GM19463 (cell line): ENCODE data around the gene NPAS3.
A peak's percentile ranks its signal among the peaks of the same experiment; 100 is the strongest.

ENCODE experiments used
- ATAC-seq: cut with Tn5 transposase; IDR thresholded peaks from one replicate; pipeline ENCODE4 v1.9.1; 2021; ENCODE audit warnings: mild to moderate bottlenecking, moderate library complexity; ENCODE audit not compliant: unreplicated experiment

Gene NPAS3

DNA sequence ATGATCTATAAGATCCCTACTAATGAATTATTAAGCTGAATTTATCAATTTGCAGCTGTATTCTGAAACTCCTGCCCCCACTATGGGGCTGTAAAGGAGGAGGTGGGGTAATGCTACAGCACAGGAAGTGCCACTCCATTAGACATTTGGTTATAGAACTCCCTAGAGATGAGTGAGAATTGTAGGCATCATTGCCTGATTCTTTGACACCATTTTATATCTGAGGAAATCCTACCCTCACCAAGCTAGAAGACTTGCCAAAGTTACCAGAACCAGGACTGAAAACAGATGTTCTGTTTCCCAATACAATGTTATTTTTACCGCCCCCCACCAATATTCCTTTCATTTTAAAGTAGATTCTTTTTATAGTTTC is 829.8 kb downstream of the NPAS3 start:
- ATAC-seq, result no peak

DNA sequence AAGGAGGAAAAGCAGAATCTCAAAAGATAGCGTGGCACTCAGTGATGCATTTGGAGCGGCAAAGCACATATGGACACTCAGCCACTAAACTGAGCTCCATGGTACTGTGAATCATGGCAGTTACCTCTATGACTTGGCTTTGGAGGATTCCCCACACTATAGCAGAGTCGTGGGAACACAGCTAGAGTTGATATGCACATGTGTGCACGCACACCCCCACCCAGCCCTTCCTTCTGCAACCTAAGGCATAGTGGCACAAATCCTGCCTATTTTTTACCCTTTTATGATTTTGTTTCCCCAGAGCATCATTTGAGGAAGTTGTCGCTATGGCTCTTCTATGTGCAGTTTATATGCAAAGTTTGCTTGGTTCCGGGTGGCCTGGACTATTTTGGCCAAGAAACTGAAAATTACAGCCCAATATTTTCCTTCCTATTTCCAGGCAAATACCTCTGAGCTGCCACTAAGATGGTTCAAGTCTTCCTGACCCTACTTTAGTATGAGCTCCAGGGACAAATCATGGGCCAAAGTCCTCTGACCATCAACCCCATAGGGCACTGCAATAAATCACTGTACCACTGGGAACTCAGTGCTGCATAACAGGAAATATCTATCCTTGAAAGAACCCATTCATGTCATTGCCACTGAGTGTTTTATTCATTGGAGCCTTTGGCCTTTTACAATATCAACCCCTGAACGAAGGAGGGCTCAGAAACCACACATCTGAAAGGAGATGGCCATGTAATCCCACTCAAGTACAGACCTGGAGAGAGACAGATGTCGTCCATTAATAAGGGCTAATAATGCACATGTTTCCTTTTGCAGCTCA is 834.7 kb downstream of the NPAS3 start:
- ATAC-seq, result no peak

DNA sequence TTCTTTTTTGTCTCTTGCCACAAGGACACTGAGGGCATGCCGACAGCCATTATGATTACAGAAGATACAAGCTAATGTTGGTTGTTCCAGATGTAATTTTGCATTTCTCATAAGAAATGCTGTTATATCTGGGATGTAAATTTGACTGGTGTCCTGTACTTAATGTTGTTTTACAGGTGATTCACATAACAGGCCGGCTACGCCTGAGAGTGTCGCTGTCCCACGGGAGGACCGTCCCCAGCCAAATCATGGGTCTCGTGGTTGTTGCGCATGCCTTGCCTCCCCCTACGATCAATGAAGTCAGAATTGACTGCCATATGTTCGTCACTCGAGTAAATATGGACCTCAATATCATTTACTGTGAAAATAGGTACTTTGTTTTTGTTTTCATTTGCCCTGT is 835.5 kb downstream of the NPAS3 start:
- ATAC-seq, result no peak

DNA sequence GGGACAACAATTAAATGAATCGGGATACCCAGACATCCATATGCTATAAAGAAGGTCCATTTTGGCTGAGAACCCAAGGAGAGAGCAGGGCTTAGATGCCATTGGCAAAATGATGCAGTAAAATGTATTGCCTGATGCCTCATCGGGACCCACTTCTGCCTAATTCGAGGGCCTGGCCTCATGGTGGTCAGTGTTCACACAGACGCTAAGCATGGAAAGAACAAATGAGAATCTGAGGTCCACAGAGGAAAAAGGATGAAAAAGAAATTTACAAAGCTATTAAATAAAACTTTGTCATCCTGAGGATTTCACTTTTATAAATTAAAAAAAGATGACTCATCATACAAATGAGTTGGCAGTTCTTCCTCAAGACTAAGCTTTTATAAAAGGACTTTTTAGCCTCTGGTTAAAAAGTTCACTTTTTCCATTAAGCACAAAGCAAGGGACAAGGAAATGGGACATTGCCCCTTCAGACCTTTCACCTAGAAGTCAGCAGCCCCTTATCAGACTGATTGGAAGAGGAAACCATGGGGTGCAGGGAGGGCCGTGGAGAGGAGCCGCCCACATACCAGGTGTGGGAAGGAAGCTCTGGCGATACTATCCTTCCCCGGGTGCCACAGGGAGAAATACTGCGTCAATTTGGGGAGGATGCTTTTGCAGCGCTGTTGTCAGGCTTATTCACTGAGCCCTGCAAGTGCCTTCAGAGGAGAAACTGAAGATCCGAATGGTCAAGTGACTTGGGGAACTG is 836.2 kb downstream of the NPAS3 start:
- no peak for ATAC-seq

DNA sequence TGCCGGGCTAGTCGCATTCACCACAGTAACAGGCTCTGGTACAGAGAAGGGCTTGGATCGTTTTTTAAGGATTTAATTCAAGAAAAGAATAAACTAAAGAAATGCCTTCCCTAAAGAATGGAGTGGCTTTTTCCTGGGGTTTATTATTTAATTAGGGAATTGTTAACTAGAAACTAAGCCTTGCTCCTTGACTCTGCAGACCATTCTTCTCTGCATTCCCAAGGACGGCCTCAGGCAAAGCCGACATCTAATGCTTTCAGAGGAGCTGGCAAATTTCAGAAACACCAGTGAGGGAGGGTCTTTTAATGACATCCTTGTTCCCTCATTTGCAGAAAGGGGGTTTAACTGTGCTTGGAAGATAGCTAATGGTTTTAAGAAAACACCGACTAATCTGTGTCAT is 838.2 kb downstream of the NPAS3 start:
- ATAC-seq, result no peak

DNA sequence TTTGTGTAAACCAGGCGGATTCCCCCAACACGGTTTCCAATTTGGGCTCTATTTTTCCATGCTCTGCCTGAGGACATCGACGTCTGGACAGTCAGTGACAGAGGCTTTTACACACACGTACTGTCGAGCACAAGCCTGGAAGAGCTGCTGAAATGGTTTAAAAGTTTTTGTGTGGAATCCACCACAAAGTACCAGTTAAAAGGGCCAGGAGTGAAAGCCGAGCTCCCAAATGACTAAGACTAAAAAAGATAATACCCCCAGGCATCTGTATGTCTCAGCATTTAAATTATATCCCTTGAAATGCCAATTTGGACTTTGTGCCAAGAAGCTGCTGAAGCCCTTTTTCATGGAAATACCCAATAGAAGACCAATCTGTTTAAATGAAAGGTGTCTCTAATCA is 839.0 kb downstream of the NPAS3 start:
- ATAC-seq, result no peak

DNA sequence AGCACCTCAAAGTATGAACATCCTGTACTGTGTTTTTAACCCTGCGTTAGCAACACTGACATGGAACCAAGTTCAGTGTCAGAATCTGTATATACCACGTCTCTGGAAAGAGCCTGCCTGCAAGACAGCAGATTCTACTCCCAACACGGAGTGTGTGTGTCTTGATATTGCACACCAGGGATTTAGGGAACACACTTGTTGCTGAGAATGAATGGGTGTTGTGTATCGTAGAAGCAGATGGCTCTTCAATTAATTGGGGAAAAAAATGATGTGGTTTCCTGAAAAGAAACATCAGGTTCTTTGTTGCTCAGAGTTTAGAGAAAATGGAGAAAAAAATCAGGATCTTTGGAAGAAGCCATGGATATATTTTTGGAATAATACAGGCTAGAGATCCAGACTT is 841.4 kb downstream of the NPAS3 start:
- no peak for ATAC-seq

DNA sequence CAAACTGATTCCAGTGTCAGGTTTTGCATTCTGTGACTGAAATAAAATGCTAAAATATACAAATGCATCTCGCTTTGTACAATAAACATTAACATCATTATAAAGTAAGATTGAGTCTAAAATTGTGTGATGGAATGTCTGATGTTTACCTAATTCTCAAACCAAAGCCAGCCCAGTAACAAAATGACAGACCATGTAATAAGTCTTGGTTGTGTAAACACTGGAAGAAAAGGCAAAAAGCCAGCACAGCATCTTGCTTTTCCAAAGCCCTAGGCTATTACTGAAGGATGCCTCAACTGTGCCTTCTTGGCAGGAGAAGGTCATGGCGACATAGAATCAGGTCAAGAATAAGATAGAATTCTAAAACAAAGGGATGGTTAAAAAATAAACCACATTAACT is 842.6 kb downstream of the NPAS3 start:
- no peak for ATAC-seq

DNA sequence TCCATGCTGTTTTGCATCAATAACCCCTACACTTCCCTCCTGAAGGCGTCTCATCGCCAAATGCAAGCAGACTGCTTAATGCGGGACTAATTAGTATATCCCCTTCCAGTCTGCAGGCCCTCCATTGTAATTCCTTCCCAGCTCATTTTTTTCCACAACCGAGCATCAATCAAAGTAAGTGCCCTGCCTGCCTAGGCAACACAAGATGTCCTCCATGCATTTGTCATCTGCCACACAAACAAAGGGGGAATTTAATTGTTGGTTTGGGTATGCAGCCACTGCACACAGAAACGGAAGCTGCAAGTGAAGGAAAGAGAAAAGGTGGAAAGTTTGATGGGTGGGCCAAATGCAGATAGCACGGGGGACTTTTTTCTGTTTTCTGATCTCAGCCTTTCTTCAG is 844.2 kb downstream of the NPAS3 start:
- ATAC-seq, result no peak

DNA sequence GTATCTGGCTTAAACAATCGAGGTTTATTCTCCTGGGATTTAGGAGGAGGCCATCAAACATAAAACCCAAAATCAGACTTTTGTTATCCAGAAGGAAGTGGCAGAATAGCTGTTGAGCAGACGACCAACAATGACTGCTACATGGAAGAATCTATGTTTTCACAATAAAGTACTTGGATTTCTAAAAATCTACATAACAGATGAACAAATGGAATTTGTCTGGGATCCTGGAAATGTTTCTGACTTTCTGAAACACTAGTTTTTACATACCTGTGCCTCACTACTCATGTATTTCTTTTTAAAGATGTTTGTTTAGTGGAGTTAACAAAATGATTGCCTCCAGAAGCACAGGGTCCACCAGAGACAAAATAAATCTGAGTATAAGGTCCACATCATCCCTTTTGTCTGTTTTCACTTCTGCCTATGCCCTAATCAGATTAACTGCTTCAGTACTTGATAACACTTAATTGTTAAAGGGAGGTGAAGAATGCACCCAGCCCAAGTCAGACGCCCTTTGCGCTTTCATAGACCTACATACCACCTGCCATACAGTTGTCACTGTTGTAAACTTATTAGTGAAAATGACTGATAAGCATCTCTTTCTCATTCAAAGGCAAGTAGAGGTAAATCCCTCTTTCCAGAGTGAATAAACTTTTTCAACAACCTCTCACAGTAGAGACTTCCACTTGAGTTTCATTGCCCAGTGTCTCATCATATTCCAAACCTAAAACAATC is 847.6 kb downstream of the NPAS3 start:
- ATAC-seq, result no peak

DNA sequence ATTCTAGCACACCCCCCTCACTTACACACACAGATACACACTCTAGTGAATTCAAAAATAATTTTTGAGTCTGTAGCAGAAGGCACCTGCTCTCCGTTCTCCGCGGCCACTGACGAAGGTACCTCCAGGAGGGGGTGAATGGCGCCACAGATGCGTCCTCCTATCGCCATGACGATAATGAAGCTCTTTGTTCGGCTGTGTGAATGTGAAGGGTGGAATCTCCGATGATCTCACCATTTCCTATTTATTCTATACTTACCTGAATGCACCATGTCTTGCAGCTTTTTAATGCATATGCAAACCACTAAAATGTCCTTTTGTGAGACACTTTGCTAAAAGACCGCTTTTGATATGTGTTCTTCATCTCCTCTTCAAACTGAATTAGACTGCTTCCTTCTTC is 849.5 kb downstream of the NPAS3 start:
- ATAC-seq, result no peak

DNA sequence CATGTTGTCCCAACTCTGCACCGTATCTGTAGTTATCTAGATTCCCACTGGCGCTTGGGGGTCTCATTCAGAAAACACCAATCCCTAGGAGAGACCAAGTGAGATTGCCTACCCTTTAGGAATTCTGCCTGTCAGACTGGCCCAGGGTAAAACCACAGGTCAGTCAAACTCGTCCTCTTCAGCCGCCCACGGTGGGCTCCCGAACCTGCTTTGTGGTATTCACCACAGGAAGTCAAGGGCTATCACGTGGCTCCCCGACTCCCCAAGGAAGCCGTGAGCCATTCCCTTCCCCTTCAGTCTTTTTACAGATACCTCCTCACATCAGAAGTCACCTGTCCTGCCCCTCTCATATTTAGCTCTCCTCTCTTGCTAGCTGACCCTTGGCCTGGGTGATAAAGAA is 852.3 kb downstream of the NPAS3 start:
- peak; percentile 46 for ATAC-seq

DNA sequence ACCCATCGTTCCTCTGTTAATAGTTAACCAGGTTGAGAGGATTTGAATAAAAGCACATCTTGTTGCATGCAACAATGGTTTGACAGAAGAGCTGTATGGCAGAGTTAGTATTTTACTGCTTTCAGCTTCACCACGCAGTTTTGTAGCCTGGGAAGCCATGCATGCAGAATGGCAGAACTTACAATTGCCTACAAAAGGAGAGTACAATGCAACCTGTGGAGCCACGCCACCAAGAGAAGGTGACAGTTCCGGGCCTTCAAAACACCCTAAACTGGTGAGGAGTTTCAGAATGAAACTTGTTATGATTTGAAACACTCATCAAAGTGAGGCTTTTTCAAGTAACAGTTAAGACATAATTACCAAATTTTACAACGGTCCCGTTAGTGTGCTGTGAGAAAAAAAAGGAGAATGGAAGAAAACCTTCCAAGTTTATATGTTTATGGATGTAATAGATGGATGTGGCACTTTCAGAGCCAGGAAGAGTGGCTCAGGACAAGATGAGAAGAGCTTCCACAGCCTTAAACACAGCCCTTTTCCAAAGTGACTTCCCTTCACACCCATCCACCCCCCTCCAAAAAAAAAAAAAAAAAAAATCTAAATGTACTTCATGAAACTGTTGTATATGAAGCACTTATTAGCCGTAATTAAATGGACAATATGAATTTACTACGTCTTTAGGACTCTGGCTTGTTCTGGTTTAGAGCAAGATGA is 853.5 kb downstream of the NPAS3 start:
- peak; percentile 83 for ATAC-seq

DNA sequence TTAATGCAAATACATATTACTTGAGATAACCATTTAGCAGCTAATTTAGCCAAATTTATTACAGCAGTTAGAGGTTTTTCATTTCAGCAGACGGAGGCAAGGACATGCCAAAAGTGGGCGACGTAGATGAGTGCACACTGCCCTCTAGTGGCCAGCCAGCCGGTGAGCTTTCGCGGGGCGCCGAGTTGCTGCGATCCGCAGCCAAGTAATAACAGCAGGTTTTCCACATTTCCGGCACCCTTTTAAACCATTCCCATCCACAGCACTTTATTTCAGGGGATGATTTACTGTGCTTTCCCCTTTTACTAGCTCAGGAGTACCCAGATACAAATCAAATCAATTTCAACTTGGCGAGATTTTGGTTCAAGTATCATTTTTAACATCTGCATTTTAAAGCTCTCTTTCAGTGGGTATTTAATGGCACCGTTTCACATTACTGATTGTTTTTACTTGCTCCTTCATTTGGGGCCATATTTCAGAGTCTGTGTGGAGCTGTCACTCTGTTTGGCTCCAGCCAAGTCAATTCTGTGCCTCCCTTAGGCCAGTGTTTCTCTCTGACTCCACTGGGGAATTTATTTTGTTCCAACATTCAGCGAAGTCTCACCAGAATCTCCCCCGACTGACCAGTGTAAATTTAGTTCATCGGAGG is 854.2 kb downstream of the NPAS3 start:
- no peak for ATAC-seq

DNA sequence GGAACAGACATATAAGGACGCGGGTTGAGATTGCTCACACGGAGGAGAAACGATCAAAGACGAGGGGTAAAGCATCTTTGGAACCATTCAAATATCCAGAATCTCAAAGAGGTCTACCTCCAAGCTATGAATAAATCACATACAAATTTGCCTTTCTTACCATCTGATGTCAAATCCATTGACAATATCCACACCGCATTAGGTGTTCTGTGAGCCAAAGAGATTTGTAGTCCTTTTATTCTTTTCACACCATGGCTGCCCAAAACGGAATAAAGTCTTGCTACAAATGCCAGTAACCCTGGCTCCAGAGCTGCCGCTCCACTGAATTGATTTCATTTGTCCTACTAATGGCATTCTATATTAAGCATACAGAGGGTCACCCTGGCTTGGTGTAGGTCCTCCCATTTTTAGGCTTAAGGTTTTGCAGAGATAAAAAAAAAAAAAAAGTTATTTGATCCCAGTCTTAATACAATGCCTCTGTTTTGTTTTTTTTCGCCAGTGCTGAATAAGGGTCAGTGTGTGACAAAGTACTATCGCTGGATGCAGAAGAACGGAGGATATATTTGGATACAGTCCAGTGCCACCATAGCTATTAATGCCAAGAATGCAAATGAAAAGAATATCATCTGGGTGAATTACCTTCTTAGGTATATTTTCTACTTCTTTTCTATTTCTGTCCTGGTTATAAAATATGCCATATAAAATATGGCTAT is 854.9 kb downstream of the NPAS3 start:
- ATAC-seq, result no peak

DNA sequence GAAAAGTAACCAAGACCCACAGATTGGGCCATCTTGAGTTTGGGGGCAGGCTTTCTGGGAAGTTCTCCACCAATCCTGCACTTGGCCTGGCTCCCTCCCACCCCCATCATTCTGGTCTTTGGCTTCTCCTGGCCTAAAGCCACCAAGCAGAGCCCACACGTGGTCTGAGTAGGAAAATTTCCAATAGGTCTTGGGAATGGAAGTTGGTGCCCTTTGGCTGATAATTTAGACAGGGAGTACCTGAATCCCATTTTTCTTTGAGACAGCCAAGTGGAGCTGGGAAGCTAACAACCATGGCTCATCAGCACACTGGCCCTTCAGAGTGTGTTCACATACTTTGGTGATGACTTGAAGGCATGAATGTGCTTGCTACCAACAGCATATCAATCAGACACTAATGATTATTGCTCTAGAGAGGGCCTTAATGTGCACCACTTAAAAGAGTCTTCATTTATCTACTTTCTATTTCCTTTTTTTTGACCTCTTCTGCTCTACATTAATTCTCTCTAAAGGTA is 856.2 kb downstream of the NPAS3 start:
- no peak for ATAC-seq

DNA sequence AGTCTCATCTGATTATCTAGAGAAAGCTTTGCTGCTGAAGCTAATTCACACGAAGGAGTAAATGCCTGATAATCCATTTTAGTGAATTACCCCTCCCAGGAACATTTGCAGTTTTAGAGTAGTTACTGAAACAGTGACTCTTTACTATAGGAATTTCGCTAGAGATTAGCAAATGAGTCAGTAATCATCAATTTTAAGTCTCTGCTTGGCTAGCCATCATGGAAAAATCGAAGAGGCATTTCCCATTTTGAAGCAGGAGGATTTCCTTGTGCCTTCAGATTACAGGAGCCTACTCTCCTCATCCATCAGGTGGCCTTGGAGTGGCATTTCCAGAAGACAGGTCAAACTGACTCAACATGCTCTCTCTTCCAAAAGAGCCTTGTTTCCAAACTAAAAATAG is 857.7 kb downstream of the NPAS3 start:
- ATAC-seq, result no peak

DNA sequence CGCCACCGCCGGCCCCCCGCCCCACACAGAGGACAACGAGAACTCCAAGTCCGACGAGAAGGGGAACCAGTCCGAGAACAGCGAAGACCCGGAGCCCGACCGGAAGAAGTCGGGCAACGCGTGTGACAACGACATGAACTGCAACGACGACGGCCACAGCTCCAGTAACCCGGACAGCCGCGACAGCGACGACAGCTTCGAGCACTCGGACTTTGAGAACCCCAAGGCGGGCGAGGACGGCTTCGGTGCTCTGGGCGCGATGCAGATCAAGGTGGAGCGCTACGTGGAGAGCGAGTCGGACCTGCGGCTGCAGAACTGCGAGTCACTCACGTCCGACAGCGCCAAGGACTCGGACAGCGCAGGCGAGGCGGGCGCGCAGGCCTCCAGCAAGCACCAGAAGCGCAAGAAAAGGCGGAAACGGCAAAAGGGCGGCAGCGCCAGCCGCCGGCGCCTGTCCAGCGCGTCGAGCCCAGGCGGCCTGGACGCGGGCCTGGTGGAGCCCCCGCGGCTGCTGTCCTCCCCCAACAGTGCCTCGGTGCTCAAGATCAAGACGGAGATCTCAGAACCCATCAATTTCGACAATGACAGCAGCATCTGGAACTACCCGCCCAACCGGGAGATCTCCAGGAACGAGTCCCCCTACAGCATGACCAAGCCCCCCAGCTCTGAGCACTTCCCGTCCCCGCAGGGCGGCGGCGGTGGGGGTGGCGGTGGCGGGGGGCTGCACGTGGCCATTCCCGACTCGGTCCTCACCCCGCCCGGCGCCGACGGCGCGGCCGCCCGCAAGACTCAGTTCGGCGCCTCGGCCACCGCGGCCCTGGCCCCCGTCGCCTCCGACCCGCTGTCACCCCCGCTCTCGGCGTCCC is 861.3 kb downstream of the NPAS3 start:
- no peak for ATAC-seq

DNA sequence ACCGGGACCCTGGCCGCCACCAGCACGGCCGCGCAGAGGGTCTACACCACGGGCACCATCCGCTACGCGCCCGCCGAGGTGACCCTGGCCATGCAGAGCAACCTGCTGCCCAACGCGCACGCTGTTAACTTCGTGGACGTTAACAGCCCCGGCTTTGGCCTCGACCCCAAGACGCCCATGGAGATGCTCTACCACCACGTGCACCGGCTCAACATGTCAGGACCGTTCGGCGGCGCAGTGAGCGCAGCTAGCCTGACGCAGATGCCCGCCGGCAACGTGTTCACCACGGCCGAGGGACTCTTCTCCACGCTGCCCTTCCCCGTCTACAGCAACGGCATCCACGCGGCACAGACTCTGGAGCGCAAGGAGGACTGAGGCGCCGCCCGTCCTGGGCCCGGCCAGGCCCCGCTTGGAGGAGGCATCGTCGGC is 862.1 kb downstream of the NPAS3 start:
- no peak for ATAC-seq
